Measurements from ENCODE around the gene SMC1A.

DNA sequence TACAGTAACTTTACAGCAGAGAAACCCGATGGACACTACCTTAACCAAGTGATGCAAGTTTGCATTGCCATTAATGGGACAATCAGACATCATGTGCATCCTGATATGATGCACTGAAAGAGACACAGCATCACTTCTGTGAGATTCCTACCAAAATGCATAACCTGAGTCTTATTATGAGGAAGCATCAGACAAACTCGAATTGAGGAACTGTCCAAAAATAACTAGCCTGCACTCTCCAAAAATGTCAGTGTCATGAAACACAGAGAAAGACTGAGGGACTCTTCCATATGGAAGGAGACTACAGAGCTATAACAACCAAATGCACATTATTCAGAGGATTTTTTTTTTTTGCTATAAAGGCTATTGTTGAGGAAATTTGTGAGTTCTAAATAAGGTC lies 74.5 kb downstream of the SMC1A start:
- TF ChIP-seq POLR2A (IDR thresholded peaks at IDR 0.05; ENCODE audit: low read length) (no peak), GATA1 (IDR thresholded peaks at IDR 0.05; ENCODE audit: low read depth, low read length) (no peak)
